Activated CD4-positive, alpha-beta T cell treated with anti-CD3 and anti-CD28 coated beads, Interleukin-2, amount 50 U/mL, for 1 hour (primary cell): ENCODE data around the gene CYP26A1.
"Not testable (repeated sequence)": the region's sequence is repeated elsewhere in the genome, so short reads cannot be mapped to it uniquely, and the experiment has no call there.

ENCODE experiments used
- DNase-seq: peaks from one replicate; pipeline ENCODE4 v3.0.0-alpha.2; 2020

The CYP26A1 gene

DNA sequence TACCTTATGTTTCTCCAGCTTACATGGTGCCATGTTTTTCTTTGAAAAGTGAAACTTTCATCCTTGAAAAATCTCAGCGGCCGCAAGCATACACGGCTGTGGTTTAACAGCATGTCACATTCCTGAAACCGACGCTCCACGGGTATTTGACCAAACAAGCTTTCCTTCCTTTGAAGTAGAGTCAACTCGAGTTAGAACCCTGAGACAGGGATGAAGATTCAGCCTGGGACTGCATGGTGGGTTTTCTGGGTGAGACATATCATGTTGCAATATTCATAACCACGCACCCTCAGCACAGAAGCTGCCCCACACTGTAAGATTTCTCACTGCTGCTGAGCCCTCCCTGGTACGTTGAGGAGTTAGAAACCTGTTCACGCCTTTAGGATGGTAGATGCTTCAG lies 8.1 kb downstream of the CYP26A1 start:
- DNase-seq = no peak

DNA sequence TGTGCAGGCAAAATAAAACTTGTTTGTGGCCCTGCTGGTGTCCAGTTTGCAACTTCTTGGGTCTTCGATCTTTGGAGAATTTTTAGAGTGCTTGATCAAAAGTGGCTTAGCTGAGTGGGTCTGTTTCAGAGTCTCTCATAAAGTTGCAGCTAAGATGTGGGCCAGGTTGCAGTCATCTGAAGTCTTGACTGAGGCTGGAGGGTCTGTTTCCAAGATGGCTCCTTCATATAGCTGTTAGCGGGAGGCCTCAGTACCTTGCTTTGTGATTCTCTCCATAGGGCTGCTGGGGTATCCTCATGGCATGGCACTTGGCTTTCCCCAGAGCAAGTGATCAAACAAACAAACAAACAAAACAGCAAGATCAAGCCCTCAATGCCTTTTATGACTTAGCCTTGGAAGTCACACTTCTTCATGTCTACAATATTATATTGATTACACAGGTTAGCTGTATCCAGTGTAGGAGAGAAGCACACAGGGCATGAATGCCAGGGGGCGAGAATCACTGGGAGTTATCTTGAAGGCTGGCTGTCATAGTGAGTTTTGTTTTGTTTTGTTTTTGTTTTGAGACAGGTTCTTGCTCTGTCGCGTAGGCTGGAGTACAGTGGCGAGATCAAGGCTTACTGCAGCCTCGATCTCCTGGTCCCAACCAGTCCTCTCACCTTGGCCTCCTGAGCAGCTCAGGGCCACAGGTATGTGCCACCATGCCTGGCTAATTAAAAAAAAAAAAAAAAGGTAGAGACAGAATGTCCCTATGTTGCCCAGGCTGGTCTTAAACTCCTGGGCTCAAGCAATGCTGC lies 10.2 kb downstream of the CYP26A1 start:
- DNase-seq = no peak

DNA sequence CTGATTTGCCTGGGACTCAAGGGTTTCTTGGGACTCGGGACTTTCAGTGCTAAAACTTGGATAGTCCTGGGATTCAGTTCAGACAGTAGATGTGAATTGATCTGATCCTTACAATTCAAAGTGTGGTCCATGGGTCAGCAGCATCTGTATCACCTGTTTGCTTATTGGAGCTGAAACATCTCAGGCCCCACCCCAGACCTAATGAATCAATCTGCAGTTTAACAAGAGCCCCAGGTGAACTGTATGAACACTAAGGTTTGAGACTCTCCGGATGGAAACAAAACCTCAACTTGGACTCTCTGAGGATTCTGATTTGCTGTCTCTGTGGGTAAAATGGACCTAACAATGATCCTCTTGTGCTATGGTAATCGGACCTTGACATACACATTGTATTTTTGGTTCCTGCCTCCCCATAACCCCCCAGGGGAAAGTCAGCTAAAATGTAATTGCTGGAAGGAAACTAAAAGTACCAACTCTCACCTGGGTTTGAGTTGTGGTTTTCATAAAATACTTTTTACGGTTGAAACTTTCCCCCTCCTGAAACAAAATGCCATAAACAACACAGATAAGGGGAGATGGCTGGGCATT lies 11.7 kb downstream of the CYP26A1 start:
- DNase-seq = no peak

DNA sequence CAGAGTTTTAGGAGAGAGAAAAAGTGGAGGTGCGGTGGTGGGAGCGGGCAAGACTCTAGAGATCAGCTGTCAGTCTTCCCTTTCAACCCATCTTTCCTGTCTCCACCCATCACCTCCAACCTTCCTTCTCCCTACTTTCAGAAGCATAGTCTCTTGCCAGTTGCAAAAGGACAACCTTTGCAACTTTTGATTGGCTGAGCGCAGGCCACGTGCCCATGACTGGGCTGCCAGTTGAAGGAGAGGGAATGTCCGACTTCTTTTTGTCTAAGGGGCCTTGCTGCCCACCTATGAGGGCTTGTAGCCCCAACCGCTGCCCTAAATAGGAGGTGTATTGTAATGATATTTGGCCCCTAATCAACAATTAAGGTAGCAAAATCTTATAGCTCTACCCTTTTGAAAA lies 12.6 kb downstream of the CYP26A1 start:
- DNase-seq = no peak

DNA sequence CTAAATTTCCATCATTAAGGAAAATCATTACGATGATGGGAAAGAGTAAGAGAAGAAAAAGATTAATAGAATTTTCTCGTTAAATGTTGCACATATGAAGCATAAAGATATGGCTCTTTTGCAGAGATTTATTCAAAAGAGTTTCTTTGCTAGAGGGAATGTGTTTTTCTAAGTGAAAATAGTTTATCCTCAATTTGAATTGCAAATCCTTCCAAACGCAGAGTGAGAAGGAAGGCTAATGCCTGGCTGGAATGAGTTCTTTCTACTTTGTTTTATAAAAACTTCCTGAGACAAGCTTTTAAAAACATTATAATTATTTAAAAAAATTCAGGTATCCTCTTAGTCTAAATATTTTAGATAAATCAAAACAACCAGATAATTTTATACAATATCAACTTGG lies 14.2 kb downstream of the CYP26A1 start:
- DNase-seq = no peak

GRCh38 chr10:93088466-93088865 lies 14.8 kb downstream of the CYP26A1 start:
- DNase-seq = no peak

- no peak for DNase-seq
These were observed 16.9 kb downstream of the CYP26A1 start for GRCh38 chr10:93090619-93091018.

DNA sequence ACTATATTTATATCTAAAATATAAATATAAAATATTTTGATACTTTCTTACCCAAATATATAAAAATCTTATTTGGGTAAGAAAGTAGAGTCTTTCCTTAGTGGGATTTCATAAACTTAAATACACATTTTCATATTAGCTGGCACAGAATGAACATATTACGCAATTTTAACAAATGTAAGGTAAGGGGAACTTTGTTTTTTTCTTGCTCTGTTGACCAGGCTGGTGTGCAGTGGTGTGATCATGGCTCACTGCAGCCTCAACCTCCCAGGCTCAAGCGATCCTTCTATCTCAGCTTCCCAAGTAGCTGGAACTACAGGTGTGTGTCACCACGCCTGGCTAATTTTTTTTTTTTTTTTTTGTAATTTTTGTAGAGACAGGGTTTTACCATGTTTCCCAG lies 18.3 kb downstream of the CYP26A1 start:
- DNase-seq = no peak

DNA sequence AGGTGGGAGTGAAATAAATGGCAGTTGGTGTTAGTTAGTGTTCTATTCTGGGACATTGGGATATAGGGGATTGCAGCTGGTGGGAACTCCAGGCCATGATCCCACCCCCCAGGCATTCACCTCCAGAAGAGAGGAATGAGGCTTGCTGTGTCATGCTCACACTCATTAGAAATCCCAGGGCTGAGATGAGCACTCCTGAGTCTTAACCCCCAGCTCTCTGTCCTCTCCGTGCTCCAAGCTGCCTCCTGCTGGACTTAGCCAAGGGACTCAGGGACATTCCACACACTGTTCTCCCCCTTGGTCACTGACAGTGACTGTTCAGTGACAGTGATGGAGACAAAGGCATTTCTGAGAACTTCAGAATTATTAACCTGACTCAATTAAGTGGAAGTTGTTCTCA lies 21.5 kb downstream of the CYP26A1 start:
- DNase-seq = no peak

DNA sequence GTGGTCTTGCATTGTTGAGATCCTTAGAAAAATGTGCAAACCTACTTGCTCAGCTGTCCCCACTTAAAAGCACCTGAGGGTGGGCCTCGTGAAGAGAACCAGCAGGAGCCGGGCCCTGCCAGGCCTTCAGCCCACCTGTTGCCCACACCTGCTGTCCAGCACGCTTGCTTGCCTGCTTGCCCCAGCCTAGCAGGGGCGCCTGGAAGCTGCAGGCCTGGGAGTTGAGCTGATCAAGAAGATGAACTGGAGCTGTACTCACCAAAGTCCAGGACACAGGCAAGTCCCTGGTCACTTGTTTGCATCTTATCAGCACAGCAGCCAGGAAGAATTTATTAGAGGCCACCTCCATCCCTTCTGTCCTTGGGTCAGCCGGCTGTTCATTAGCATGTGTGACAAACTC lies 23.2 kb downstream of the CYP26A1 start:
- no peak for DNase-seq

GRCh38 chr10:93097386-93097785 lies 23.7 kb downstream of the CYP26A1 start:
- no peak for DNase-seq

DNA sequence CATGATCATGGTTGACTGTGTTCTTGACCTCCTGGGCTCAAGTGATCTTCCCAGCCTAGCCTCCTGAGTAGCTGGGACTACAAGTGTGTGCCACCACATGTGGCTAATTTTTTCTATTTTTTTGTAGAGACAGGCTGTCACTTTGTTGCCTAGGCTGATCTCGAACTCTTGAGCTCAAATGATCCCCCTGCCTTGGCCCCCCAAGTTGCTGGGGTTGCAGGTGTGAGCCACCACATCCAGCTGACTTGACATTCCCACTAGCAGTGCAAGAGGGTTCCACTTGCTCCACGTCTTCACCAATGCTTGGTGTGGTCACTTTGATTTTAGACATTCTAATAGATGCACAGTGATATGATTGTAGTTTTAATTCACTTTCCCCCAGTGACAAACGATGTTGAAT lies 25.1 kb downstream of the CYP26A1 start:
- DNase-seq = no peak

DNA sequence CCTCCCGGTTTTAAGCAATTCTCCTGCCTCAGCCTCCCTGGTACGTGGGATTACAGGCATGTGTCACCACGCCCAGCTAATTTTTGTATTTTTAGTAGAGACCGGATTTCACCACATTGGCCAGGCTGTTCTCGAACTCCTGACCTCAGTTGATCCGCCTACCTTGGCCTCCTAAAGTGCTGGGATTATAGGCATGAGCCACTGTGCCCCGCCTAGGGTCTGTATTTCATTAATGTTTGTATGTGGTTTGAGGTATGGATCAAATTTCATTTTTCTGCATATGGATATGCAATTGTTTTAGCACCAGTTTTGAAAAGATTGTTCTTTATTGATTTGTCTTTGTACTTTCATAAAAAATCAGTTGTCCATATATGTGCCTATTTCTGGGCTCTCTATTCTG lies 26.0 kb downstream of the CYP26A1 start:
- no peak for DNase-seq

- DNase-seq = not testable (repeated sequence)
These were observed 27.5 kb downstream of the CYP26A1 start for GRCh38 chr10:93101148-93101547.

- no peak for DNase-seq
These were observed 30.3 kb downstream of the CYP26A1 start for GRCh38 chr10:93103953-93104352.

GRCh38 chr10:93106631-93107072 lies 33.0 kb downstream of the CYP26A1 start:
- DNase-seq = no peak

DNA sequence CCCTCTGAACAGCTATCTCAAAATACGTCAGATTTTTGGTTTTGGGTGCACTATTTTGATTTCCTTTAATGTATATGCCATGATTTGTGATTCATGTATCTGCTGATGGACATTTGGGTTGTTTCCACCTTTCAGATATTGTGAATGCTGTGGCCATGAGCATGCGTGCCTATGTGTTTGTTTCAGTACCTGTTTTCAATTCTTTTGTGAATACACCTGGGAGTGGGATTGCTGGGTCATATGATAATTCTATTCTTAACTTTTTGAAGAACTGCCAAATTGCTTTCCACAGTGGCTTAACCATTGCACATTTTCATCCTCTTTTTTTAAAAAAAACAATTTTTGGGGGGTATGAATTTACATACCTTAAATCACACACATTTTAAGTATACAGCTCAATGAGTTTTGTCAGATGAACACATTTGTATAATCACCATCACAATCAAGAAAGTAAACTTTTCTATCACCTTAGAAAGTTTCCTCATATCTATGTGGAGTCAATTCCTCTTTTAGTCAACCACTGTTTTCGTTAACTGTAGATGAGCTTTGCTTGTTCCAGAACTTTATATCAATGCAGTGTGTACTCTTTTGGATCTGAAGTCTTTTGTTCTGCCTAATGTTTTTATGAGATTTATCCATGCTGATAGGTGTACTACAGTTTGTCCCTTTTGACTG lies 36.9 kb downstream of the CYP26A1 start:
- DNase-seq = no peak

GRCh38 chr10:93113042-93113441 lies 39.3 kb downstream of the CYP26A1 start:
- no peak for DNase-seq

DNA sequence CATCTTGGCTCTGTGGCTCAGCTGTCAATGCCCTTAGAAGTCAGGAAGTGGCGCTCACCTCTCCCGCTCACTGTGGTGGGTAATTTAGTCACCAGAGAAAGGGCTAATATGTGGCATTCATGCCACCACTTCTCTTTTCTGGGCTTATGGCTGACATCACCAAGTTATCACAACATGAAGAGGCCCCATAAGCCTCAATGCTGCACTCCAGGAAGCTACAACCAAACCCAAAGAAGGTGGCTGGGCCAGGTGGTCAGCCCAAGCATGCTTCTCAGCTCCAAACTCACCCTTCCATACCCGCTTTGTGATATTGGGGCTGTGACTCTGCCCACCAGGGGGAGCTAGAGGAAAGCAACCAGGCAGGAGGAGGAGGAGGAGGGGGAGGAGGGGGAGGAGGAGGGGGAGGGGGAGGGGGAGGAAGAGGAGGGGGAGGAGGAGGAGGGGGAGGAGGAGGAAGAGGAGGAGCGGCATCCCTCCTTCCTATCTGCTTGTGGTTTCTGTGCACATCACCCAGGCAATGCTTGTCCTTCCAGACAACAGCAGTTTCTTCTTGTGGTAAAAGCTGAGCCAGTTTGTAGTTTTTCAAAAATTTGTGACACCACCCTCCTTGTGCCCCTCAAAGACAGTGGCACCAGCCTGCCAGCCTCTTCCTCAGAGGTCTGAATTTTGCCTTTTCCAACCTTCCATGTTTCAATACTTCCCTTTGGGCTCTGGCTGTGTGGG lies 42.1 kb downstream of the CYP26A1 start:
- DNase-seq = peak; percentile 68

DNA sequence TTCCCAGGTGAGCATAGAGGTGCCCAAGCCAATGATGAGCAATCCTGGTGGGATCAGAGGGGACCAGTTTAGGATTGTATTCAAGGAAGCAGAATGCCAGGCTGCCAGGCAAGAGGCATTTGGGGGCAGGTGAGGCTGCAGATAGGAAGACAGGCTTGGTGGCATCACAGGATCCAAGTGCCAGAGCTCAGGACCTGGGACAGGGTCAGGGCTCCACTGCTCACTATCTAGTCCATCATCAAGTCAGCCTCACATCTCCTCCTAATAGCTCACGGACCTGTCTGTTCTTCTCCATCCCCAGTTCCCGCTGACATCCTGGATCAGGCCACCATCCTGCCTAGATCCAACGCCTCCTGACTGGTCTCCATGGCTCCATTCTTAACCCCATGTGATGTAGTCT lies 47.6 kb downstream of the CYP26A1 start:
- no peak for DNase-seq

DNA sequence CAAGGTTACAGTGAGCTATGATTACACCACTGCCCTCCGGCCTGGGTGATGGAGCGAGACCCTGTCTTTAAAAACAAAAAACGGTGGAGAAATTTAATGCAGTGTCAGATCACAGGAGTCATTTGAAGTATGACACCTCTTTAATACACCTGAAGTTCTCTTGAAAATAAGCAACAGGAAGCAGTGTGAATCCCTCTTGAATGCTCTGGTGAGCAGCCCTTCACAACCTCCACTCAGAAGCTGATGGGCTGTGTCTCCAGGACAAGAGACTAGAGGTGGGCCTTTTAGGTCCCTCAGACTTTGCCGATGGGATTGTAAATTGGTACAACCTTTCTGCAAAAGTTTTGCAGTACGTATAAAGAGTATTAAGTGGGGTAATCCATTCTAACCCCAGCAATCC lies 50.1 kb downstream of the CYP26A1 start:
- no peak for DNase-seq

- DNase-seq = no peak
These were observed 51.1 kb downstream of the CYP26A1 start for GRCh38 chr10:93124580-93125318.

GRCh38 chr10:93125966-93126365 lies 52.3 kb downstream of the CYP26A1 start:
- no peak for DNase-seq
